LNCAP (cell line): ENCODE results near the gene SULF2.

Source experiments
- TF ChIP-seq, protein P1 (sequence below): fragments of 450-650 bp; IDR thresholded peaks from 2 replicates; pipeline ENCODE4 v1.5.1; 2017; ENCODE audit warnings: mild to moderate bottlenecking

The SULF2 gene

GRCh38 chr20:47675190-47676142 is 109.8 kb downstream of the SULF2 start:
- TF ChIP-seq, protein P1, sequence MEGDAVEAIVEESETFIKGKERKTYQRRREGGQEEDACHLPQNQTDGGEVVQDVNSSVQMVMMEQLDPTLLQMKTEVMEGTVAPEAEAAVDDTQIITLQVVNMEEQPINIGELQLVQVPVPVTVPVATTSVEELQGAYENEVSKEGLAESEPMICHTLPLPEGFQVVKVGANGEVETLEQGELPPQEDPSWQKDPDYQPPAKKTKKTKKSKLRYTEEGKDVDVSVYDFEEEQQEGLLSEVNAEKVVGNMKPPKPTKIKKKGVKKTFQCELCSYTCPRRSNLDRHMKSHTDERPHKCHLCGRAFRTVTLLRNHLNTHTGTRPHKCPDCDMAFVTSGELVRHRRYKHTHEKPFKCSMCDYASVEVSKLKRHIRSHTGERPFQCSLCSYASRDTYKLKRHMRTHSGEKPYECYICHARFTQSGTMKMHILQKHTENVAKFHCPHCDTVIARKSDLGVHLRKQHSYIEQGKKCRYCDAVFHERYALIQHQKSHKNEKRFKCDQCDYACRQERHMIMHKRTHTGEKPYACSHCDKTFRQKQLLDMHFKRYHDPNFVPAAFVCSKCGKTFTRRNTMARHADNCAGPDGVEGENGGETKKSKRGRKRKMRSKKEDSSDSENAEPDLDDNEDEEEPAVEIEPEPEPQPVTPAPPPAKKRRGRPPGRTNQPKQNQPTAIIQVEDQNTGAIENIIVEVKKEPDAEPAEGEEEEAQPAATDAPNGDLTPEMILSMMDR = no peak

DNA sequence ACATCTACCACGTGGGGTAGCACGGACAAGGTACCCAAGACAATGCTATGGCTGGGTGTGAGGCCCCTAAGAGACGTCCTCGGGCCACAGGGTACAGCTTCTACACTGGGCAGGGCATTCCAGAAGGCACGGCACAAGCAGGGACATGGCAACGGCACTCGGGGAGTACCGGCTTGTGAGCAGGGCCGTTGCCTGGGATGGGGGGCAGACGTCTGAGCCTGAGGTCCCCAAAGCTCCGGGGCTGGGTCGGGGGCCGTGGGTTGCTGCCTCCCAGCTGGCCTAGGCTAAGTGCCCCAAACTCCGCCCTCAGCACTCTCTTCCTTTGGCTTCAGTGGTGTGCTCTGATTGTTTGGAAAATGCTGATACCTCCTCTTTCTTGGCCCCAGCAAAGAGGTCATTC is 110.6 kb downstream of the SULF2 start:
- TF ChIP-seq, protein P1 = no peak

DNA sequence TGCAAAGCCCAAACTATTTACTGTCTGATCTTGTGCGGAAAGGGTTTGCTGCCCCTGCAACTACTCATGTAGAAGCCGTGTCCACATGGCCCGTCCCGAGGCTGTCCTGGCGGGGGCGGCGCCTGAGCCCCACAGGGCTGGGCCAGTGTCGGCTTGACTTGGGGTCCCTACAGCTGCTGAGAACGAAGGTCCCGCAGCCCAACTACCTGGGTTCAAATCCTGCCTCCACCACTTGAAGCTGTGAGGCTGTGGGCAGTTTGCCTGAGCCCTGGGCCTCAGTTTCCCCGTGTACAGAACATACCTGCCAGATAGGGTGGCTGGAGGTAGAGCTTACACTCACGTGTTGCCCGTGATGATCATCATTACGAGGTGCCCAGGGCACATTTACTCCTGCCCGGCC is 111.1 kb downstream of the SULF2 start:
- TF ChIP-seq, protein P1 = no peak

DNA sequence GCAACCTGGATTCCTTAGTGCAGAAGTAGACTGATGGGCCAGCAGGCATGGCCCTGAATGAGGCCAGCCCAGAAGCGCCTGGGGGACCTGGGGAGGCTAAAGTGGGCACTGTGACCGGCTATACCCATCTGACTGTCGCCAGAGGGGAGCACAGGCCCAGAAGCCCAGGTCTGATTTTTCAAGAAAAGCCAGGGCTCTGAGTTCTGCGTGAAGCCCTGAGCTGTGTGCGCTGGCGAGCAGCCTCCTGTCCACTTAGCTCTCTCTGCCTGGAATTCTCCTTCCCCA is 111.7 kb downstream of the SULF2 start:
- TF ChIP-seq, protein P1 = no peak

DNA sequence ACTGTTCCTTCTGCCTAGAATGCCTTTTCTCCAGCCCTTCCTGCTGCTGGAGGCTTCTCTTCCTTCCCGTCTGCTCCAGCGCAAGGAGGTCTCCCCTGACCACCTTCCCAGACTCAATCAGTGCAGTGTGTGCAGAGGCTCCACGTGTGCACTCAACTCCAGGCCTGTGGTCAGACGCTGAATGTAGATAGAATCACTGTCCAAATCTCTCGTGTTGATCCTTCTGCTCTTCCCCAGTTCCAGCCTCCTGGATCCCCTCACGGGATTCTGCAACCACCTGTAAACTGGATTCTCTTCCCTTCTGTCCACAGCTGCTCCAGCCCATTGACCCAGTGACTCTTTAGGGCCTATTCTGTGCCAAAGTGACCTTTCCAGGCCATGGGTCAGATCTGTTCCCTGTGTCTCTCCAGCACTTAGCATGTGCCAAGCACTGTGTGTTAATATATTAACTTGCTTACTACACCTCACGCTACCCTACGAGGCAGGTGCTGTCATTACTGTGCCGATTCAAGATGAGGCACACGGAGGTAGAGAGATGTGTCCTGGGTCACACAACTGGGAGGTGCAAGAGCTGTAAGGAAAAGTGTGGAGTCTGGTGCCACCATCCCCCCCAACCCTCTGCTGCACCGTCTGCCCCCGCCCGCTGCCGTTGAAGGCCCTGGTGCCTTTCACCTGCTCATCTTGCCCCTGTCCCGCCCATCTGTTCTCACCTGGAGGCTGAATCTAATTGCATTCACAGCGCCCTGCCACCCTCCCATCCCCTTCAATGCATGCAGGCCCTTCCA is 112.2 kb downstream of the SULF2 start:
- TF ChIP-seq, protein P1 = no peak

GRCh38 chr20:47672166-47672565 is 113.1 kb downstream of the SULF2 start:
- TF ChIP-seq, protein P1 = no peak

- TF ChIP-seq, protein P1 = no peak
These were observed 114.4 kb downstream of the SULF2 start for GRCh38 chr20:47670913-47671312.
